Gastrocnemius medialis (tissue), 4 donors: ENCODE measurements around the gene PCGF1.
A peak's percentile ranks its signal among the peaks of the same experiment; 100 is the strongest.

Source experiments
- CTCF ChIP-seq, 5 experiments: fragments of 450-650 bp in 3 of 5; fragments of 200-600 bp in 2 of 5; sonication (generic) in 2 of 5; IDR thresholded peaks in 4 of 5; conservative IDR thresholded peaks in 1 of 5; 1 replicate in 4 of 5; 2 replicates in 1 of 5; pipeline ENCODE4 v1.5.1; 2016 to 2019; ENCODE audit warnings: antibody characterized with exemption in 5 of 5, mild to moderate bottlenecking in 3 of 5, moderate library complexity in 3 of 5
- POLR2A ChIP-seq, 2 donors: fragments of 450-650 bp; IDR thresholded peaks; one replicate each; pipeline ENCODE4 v1.6.1; 2017; ENCODE audit warnings: antibody characterized with exemption in 2 of 2, mild to moderate bottlenecking in 2 of 2, moderate library complexity in 2 of 2

DNA sequence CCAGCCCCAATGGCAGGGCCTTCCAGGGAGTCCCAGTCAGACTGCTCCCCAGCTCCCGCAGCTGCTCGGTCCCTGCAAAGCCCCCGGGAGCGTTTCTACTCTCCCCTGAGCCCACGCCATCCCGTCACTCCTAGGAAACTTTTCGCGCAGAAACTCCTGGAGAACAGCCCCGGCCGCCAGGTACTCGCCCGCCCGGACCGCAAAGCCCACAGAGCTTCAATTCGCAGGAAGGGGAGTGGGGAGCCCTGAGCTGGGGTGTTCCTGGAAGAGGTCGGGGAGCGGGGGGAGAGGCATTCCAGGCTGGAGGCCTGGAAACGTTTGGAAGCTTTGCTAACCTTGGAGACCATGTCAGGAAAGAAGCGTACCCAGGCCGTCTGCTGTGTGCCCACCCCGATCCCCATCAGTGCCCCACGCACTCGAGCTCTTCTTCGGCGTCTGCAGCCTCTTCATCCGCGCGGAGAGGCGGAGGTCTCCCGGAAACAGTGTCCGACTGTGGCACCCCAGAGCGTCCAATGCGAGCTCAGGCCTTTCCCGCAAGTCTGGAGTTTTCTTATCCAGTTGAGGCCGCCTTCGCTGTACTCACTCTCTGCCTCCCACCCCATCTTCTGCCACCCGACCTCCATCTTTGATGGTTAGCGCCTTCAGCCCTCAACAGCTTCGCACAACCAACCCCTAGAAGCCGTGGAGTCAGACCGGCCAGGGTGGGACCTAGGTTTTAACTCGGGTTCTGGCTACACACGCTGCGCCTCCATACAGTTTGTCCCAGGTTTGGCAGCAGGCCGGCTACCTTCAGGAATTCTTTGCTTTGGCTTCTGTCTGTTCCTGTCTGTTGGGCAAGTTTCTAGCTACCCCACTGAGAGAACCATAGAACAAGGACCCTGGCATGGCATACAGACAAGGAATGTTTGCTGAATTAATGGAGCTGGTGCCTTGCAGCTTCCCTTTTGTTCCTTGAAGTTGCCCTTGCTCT lies 3.7 kb downstream of the PCGF1 start:
- TF ChIP-seq CTCF (IDR thresholded peaks at IDR 0.05 in 4 of 5, conservative IDR thresholded peaks at IDR 0.05 in 1 of 5) (no peak), POLR2A (IDR thresholded peaks at IDR 0.05) (peak in 1 of 2 donors; percentile 30)
